HepG2 (cell line): Measurements from ENCODE around the gene HOXA6. TPM values are rescaled to one million over a fixed set of nuclear protein-coding genes. Genes with fewer than 3 reads are reported as not detected.

Experiments used
- ATAC-seq: fragments of 200-7000 bp; cut with Tn5 transposase; 3 replicates; pipeline ENCODE4 v1.9.1; 2020; ENCODE audit warnings: mild to moderate bottlenecking, moderate library complexity
- Bru-seq: library from RNA; stranded (reverse); fragments of 400-500 nt; gene quantifications from one replicate; lab custom pipeline; 2021; lab: Mats Ljungman, UMichigan
- BruChase-seq, 2 experiments: library from RNA; stranded (reverse); fragments of 400-500 nt; gene quantifications; one replicate each; lab custom pipeline; 2021; lab: Mats Ljungman, UMichigan
- BruUV-seq: library from RNA; stranded (reverse); fragments of 400-500 nt; replicated peaks from 2 replicates; lab custom pipeline; 2021; lab: Mats Ljungman, UMichigan
- CTCF ChIA-PET: fragments of 300-600 bp; formaldehyde crosslinking; extraction: SDS; loops from one replicate; lab custom pipeline; 2021; ENCODE audit warnings: low total read pairs, inconsistent platforms, low intra/inter-chr PET ratio; lab: Yijun Ruan, JAX
- POLR2A ChIA-PET: fragments of 350-600 bp; sonication (Branson Sonifier 250); formaldehyde crosslinking; loops from one replicate; lab custom pipeline; 2020; ENCODE audit warnings: antibody characterized with exemption, inconsistent platforms; lab: Yijun Ruan, JAX
- DNase-seq: peaks from one replicate; pipeline ENCODE4 v3.0.0-alpha.2; 2015; ENCODE audit warnings: low spot score
- FAIRE-seq: peaks from 3 replicates; lab custom pipeline; 2011; peaks lifted over from hg19 to GRCh38; lab: Jason Lieb, UNC
- H2AFZ ChIP-seq: one replicate; pipeline ENCODE4 v1.6.1; 2011; ENCODE audit warnings: low read length, inconsistent platforms
- H3K27ac ChIP-seq: fragments of 300-600 bp; 3 replicates; pipeline ENCODE4 v1.8.0; 2011; ENCODE audit warnings: mixed run types, mild to moderate bottlenecking, mixed read lengths, low read length, inconsistent platforms; ENCODE audit not compliant: insufficient read depth; ENCODE audit errors: extremely low read length
- H3K27me3 ChIP-seq, 2 experiments: fragments of 200-600 bp in 1 of 2; 2 replicates in 1 of 2; 3 replicates in 1 of 2; pipeline versions ENCODE4 v1.6.0 to v1.8.0; 2011; ENCODE audit warnings: low read length in 2 of 2, mild to moderate bottlenecking in 2 of 2, moderate library complexity in 2 of 2, inconsistent platforms in 1 of 2; ENCODE audit not compliant: insufficient read depth in 2 of 2, control insufficient read depth in 1 of 2
- H3K36me3 ChIP-seq, 2 experiments: fragments of 200-600 bp in 1 of 2; replicated peaks in 1 of 2; 2 replicates in 1 of 2; 3 replicates in 1 of 2; pipeline versions ENCODE4 v1.5.1 to v1.8.0; 2011; ENCODE audit warnings: low read length in 2 of 2, inconsistent platforms in 1 of 2; ENCODE audit not compliant: insufficient read depth in 2 of 2, control insufficient read depth in 1 of 2
- H3K4me1 ChIP-seq: 2 replicates; pipeline ENCODE4 v1.5.1; 2012; ENCODE audit warnings: low read length, inconsistent platforms; ENCODE audit not compliant: insufficient read depth
- H3K4me2 ChIP-seq: 2 replicates; pipeline ENCODE4 v1.6.0; 2011; ENCODE audit warnings: low read depth, low read length, inconsistent platforms
- H3K4me3 ChIP-seq, 3 experiments: fragments of 200-600 bp in 1 of 3; sonication (generic), shearing (Covaris generic) in 1 of 3; replicated peaks in 1 of 3; 2 replicates each; pipeline ENCODE4 v1.5.1; 2011 to 2016; ENCODE audit warnings: low read length in 3 of 3, inconsistent platforms in 2 of 3, low read depth in 2 of 3, mild to moderate bottlenecking in 2 of 3, control low read depth in 1 of 3, mixed read lengths in 1 of 3; ENCODE audit not compliant: insufficient read depth in 1 of 3
- H3K79me2 ChIP-seq: one replicate; pipeline ENCODE4 v1.6.1; 2011; ENCODE audit warnings: low read length, inconsistent platforms; ENCODE audit not compliant: insufficient read depth
- H3K9ac ChIP-seq: 2 replicates; pipeline ENCODE4 v1.6.0; 2011; ENCODE audit warnings: mild to moderate bottlenecking, low read depth, low read length, inconsistent platforms; ENCODE audit not compliant: insufficient read depth
- H3K9me3 ChIP-seq: 2 replicates; pipeline ENCODE4 v1.5.1; 2012; ENCODE audit warnings: mild to moderate bottlenecking, low read length
- H4K20me1 ChIP-seq: 2 replicates; pipeline ENCODE4 v1.6.0; 2011; ENCODE audit warnings: inconsistent platforms, mild to moderate bottlenecking, low read length, moderate library complexity; ENCODE audit not compliant: insufficient read depth
- FOXJ3 ChIP-seq: sonication (generic); formaldehyde crosslinking; IDR thresholded peaks from 2 replicates; pipeline ENCODE4 v1.4.0; 2020; ENCODE audit warnings: missing genetic modification reagents, mild to moderate bottlenecking, borderline replicate concordance
- IRF1 ChIP-seq: sonication (generic); formaldehyde crosslinking; IDR thresholded peaks from 2 replicates; pipeline ENCODE4 v1.4.0; 2020; ENCODE audit warnings: low read depth, mild to moderate bottlenecking, missing genetic modification reagents
- SETDB1 ChIP-seq: sonication (generic); formaldehyde crosslinking; IDR thresholded peaks from 2 replicates; pipeline ENCODE4 v1.5.1; 2020; ENCODE audit warnings: missing genetic modification reagents, mild to moderate bottlenecking, borderline replicate concordance
- SOX13 ChIP-seq, 3 experiments: fragments of 450-650 bp in 1 of 3; sonication (generic) in 1 of 3; formaldehyde crosslinking in 1 of 3; IDR thresholded peaks in 2 of 3; conservative IDR thresholded peaks in 1 of 3; 2 replicates each; pipeline versions ENCODE4 v1.5.0 to v1.6.1; 2016 to 2020; ENCODE audit warnings: antibody characterized with exemption in 1 of 3, mild to moderate bottlenecking in 1 of 3, missing compliant biosample characterization in 1 of 3, missing genetic modification reagents in 1 of 3, moderate library complexity in 1 of 3
- ZEB1 ChIP-seq: IDR thresholded peaks from 2 replicates; pipeline ENCODE4 v1.6.1; 2012; ENCODE audit warnings: mild to moderate bottlenecking, low read depth, inconsistent platforms; ENCODE audit not compliant: insufficient replicate concordance
- ZHX1 ChIP-seq: sonication (generic); formaldehyde crosslinking; IDR thresholded peaks from 2 replicates; pipeline ENCODE4 v1.8.1; 2022; ENCODE audit warnings: low read depth, mild to moderate bottlenecking, missing genetic modification reagents
- ZNF362 ChIP-seq: sonication (generic); formaldehyde crosslinking; IDR thresholded peaks from 2 replicates; pipeline ENCODE4 v1.4.0; 2020; ENCODE audit warnings: missing genetic modification reagents, mild to moderate bottlenecking, borderline replicate concordance
- ZNF770 ChIP-seq: sonication (generic); formaldehyde crosslinking; IDR thresholded peaks from 2 replicates; pipeline ENCODE4 v1.5.0; 2020; ENCODE audit warnings: mild to moderate bottlenecking, missing genetic modification reagents
- WGBS: methylation state at CpG from one replicate; pipeline ENCODE4 v1.1.6; 2017; ENCODE audit warnings: low lambda C conversion rate; 5-methylcytosine and 5-hydroxymethylcytosine counted together
- in situ Hi-C: cut with HindIII; loops from 2 replicates; pipeline ENCODE4 v1.10.0; 2017; ENCODE audit warnings: low pct_unique_long_range_greater_than_20kb; ENCODE audit not compliant: extremely low pct_ligation_motif_present
- intact Hi-C: fragments of 100-400 bp; cut with micrococcal nuclease; formaldehyde crosslinking; loops from one replicate; pipeline ENCODE4 v1.10.0; 2022; ENCODE audit not compliant: unreplicated experiment
- long read RNA-seq, 2 experiments: library from RNA in 1 of 2; library from polyadenylated mRNA in 1 of 2; stranded (forward) in 1 of 2; unstranded in 1 of 2; transcript quantifications; one replicate each; pipeline ENCODE4 v2.0.0, GENCODE V29; 2019 to 2022
- polyA minus RNA-seq, 3 experiments: library from RNA; depleted of rRNA, polyadenylated mRNA; stranded (reverse); fragments of >200 nt; gene quantifications; 2 replicates each; pipeline ENCODE4 v1.2.3, GENCODE V29; 2011; ENCODE audit warnings: low replicate concordance in 1 of 3
- polyA plus RNA-seq, 8 experiments: library from polyadenylated mRNA; depleted of rRNA in 3 of 8; stranded (reverse) in 7 of 8; unstranded in 1 of 8; fragments of >200 nt; fragmentation: Illumina TruSeq in 4 of 8; extraction: Trizol in 4 of 8; gene quantifications; 2 replicates each; pipeline versions ENCODE4 v1.2.1 to v1.2.3, GENCODE V29; 2011 to 2016; ENCODE audit warnings: low read depth in 4 of 8, missing spikeins in 1 of 8, mixed read lengths in 1 of 8; ENCODE audit not compliant: insufficient read depth in 1 of 8
- total RNA-seq, 5 experiments: library from RNA; depleted of rRNA; stranded (reverse); fragments of >200 nt; fragmentation: Illumina TruSeq; extraction: Trizol; gene quantifications; 2 replicates each; pipeline ENCODE4 v1.2.3, GENCODE V29; 2016; ENCODE audit warnings: low read depth in 1 of 5

The HOXA6 gene
- 0.95 and 1.3 TPM in 2 replicates for total RNA-seq (2016; rRNA removed; fragmentation: Illumina TruSeq; extraction: Trizol)
- 0.71 TPM in 1 of 2 replicates, not detected in the other for total RNA-seq (2016; cell fraction: cytosol; rRNA removed; fragmentation: Illumina TruSeq; extraction: Trizol; ENCODE audit: low read depth)
- 0.79 and 1.2 TPM in 2 replicates for total RNA-seq (2016; cell fraction: insoluble cytoplasmic fraction; rRNA removed; fragmentation: Illumina TruSeq; extraction: Trizol)
- 0.41 and 0.65 TPM in 2 replicates for total RNA-seq (2016; cell fraction: membrane; rRNA removed; fragmentation: Illumina TruSeq; extraction: Trizol)
- total RNA-seq (2016; cell fraction: nucleus; rRNA removed; fragmentation: Illumina TruSeq; extraction: Trizol): 1.1 and 3.7 TPM in 2 replicates
- 0.68 and 1.5 TPM in 2 replicates for polyA plus RNA-seq (2011; rRNA removed)
- 0.38 and 0.74 TPM in 2 replicates for polyA plus RNA-seq (2011; cell fraction: cytosol; rRNA removed)
- polyA plus RNA-seq (2011; cell fraction: nucleus; rRNA removed): 4.3 and 4.7 TPM in 2 replicates
- polyA plus RNA-seq (2012): 0.47 and 0.68 TPM in 2 replicates
- polyA plus RNA-seq (2016; cell fraction: cytosol; fragmentation: Illumina TruSeq; extraction: Trizol; ENCODE audit: low read depth): 0.18 TPM in 1 of 2 replicates, not detected in the other
- 0.94 and 0.99 TPM in 2 replicates for polyA plus RNA-seq (2016; cell fraction: insoluble cytoplasmic fraction; fragmentation: Illumina TruSeq; extraction: Trizol; ENCODE audit: low read depth)
- polyA plus RNA-seq (2016; cell fraction: membrane; fragmentation: Illumina TruSeq; extraction: Trizol; ENCODE audit: low read depth): 0.22 TPM in 1 of 2 replicates, not detected in the other
- polyA plus RNA-seq (2016; cell fraction: nucleus; fragmentation: Illumina TruSeq; extraction: Trizol; ENCODE audit: insufficient read depth, low read depth): 3.5 and 4.1 TPM in 2 replicates
- 1.2 and 2.5 TPM in 2 replicates for polyA minus RNA-seq (2011; rRNA and poly(A)+ RNA removed; ENCODE audit: low replicate concordance)
- polyA minus RNA-seq (2011; cell fraction: cytosol; rRNA and poly(A)+ RNA removed): 0.79 TPM in 1 of 2 replicates, not detected in the other
- polyA minus RNA-seq (2011; cell fraction: nucleus; rRNA and poly(A)+ RNA removed): 2.1 and 3.0 TPM in 2 replicates
- percentile 54 among the genes with signal in this experiment for Bru-seq, nascent RNA
- BruChase-seq, experiment 1, labeled RNA remaining after a 6-hour chase: percentile 42 among the genes with signal in this experiment
- percentile 50 among the genes with signal in this experiment for BruChase-seq, experiment 2, labeled RNA remaining after a 2-hour chase
- long read RNA-seq, experiment 1, partial matches to known transcripts: 0 of 1 reads
- long read RNA-seq, experiment 1, other reads (novel, unspliced or antisense): 0 of 1 reads
- long read RNA-seq, experiment 2, partial matches to known transcripts: 0 of 1 reads
- long read RNA-seq, experiment 2, other reads (novel, unspliced or antisense): 1 of 1 reads

GRCh38 chr7:27147199-27148030 is at the start of gene HOXA6:
HOXA6 (minus strand) TSS chr7:27147774; CDS start chr7:27147749, 25 bp downstream.
- peaks cover 5% of the 10 kb centered on the region for H3K79me2 ChIP-seq
- in situ Hi-C loops (no loop called here), intact Hi-C loops (no loop called here)
- DNase-seq (no peak), FAIRE-seq (no peak), ATAC-seq (no peak)
- no peaks in the 10 kb centered on the region for H4K20me1 ChIP-seq
- H3K4me1 ChIP-seq: peaks cover 36% of the 10 kb centered on the region
- H2AFZ ChIP-seq: no peak within 1 kb of the TSS
- H3K27me3 ChIP-seq: peaks cover 0 to 13% of the 10 kb centered on the region in 2 experiments; a peak in 2 of 5 replicates
- no peaks in the 10 kb centered on the region; a peak in 2 of 5 replicates for H3K36me3 ChIP-seq
- WGBS: 95% methylated on average over 37 of the region's 63 CpGs
- CTCF ChIA-PET: no interaction called here
- POLR2A ChIA-PET: no interaction called here
- H3K4me3 ChIP-seq: peak within 1 kb of the TSS in 2 of 3 experiments; percentile 80 to 88; a peak in 2 of 6 replicates
- peak within 1 kb of the TSS; percentile 88 for H3K4me2 ChIP-seq
- BruUV-seq: no TSS peak
- no peak within 1 kb of the TSS for H3K27ac ChIP-seq
- no peaks in the 10 kb centered on the region for H3K9me3 ChIP-seq
- H3K9ac ChIP-seq: no peak within 1 kb of the TSS
- no peak for TF ChIP-seq SETDB1 (CRISPR knock-in tag)
- no peak for TF ChIP-seq ZHX1 (CRISPR knock-in tag)
- no peak for TF ChIP-seq FOXJ3 (CRISPR knock-in tag)
- no peak for TF ChIP-seq SOX13 (IDR thresholded peaks at IDR 0.05)
- TF ChIP-seq SOX13 (CRISPR knock-in tag; conservative IDR thresholded peaks at IDR 0.05 in 1 of 2, IDR thresholded peaks at IDR 0.05 in 1 of 2): no peak
- no peak for TF ChIP-seq IRF1
- no peak for TF ChIP-seq ZEB1
- TF ChIP-seq ZNF770: no peak
- TF ChIP-seq ZNF362 (CRISPR knock-in tag): no peak
